A549 (cell line): Measurements from ENCODE around the gene ARHGAP19. TPM values are rescaled to one million over a fixed set of nuclear protein-coding genes. Genes with fewer than 3 reads are reported as not detected.

Source experiments
- ATAC-seq, 2 experiments: fragments of 200-7000 bp in 1 of 2; fragments of >200 bp in 1 of 2; cut with Nextera tagmentation in 1 of 2; cut with Tn5 transposase in 1 of 2; 3 replicates each; pipeline versions ENCODE4 v1.8.0 to v1.9.1; 2018 to 2020; ENCODE audit warnings: mild to moderate bottlenecking in 1 of 2, moderate library complexity in 1 of 2
- CTCF ChIA-PET: fragments of 300-600 bp; sonication (Branson Sonifier 250); formaldehyde crosslinking; extraction: SDS; loops from one replicate; lab custom pipeline; 2021; ENCODE audit warnings: antibody characterized with exemption, inconsistent platforms; lab: Yijun Ruan, JAX
- POLR2A ChIA-PET: fragments of 350-600 bp; formaldehyde crosslinking; extraction: SDS; loops from one replicate; lab custom pipeline; 2021; ENCODE audit warnings: antibody characterized with exemption, inconsistent platforms; lab: Yijun Ruan, JAX
- DNase-seq, 2 experiments: peaks; one replicate each; pipeline versions ENCODE4 v3.0.0 to v3.0.0-alpha.2; 2011 to 2016; ENCODE audit warnings: low read depth in 1 of 2, low spot score in 1 of 2
- FAIRE-seq: peaks from 2 replicates; lab custom pipeline; 2011; peaks lifted over from hg19 to GRCh38; lab: Jason Lieb, UNC
- H3K27ac ChIP-seq, 2 experiments: fragments of >200 bp; sonication (Bioruptor Twin); formaldehyde crosslinking; 3 replicates each; pipeline ENCODE4 v1.5.1; 2016 to 2017
- H3K4me1 ChIP-seq: fragments of >200 bp; sonication (Bioruptor Twin); formaldehyde crosslinking; 3 replicates; pipeline ENCODE4 v1.6.1; 2016
- H3K4me2 ChIP-seq: fragments of >200 bp; sonication (Bioruptor Twin); formaldehyde crosslinking; 3 replicates; pipeline ENCODE4 v1.6.1; 2016
- H3K4me3 ChIP-seq: fragments of >200 bp; sonication (Bioruptor Twin); formaldehyde crosslinking; 3 replicates; pipeline ENCODE4 v1.5.1; 2016
- H3K9me3 ChIP-seq: fragments of >200 bp; sonication (Bioruptor Twin); formaldehyde crosslinking; 3 replicates; pipeline ENCODE4 v1.6.1; 2016
- BCL3 ChIP-seq: fragments of >200 bp; sonication (Bioruptor Twin); formaldehyde crosslinking; IDR thresholded peaks from 3 replicates; pipeline ENCODE4 v1.6.1; 2016
- CHD2 ChIP-seq: fragments of 150-350 bp; IDR thresholded peaks from 2 replicates; pipeline ENCODE4 v1.6.1; 2014; ENCODE audit warnings: low read length; ENCODE audit not compliant: partially characterized antibody
- EHMT2 ChIP-seq: fragments of 200-600 bp; sonication (generic); IDR thresholded peaks from 2 replicates; pipeline ENCODE4 v1.6.1; 2016; ENCODE audit warnings: antibody characterized with exemption, low read depth, mild to moderate bottlenecking, moderate library complexity
- FOXS1 ChIP-seq: fragments of 250-450 bp; sonication (Bioruptor Pico); IDR thresholded peaks from 2 replicates; pipeline ENCODE4 v1.5.0; 2020; ENCODE audit warnings: mild to moderate bottlenecking, moderate library complexity
- HDAC2 ChIP-seq: fragments of 200-600 bp; sonication (generic); IDR thresholded peaks from 2 replicates; pipeline ENCODE4 v1.6.1; 2016
- HMGXB4 ChIP-seq: fragments of 250-450 bp; sonication (Bioruptor Pico); IDR thresholded peaks from 2 replicates; pipeline ENCODE4 v1.5.0; 2021; ENCODE audit warnings: mild to moderate bottlenecking, moderate library complexity, borderline replicate concordance
- JUN ChIP-seq, 2 experiments: fragments of >200 bp; sonication (Bioruptor Twin); formaldehyde crosslinking; IDR thresholded peaks; 2 replicates in 1 of 2; 3 replicates in 1 of 2; pipeline ENCODE4 v1.6.1; 2016 to 2017
- MAFK ChIP-seq: fragments of 450-650 bp; IDR thresholded peaks from 2 replicates; pipeline ENCODE4 v1.6.1; 2014; ENCODE audit not compliant: partially characterized antibody
- MAZ ChIP-seq: fragments of 150-350 bp; IDR thresholded peaks from 2 replicates; pipeline ENCODE4 v1.6.1; 2014; ENCODE audit warnings: antibody characterized with exemption, low read depth, low read length, borderline replicate concordance
- PHF8 ChIP-seq: fragments of 200-600 bp; sonication (generic); IDR thresholded peaks from 2 replicates; pipeline ENCODE4 v1.6.1; 2016; ENCODE audit warnings: low read depth, mild to moderate bottlenecking, antibody characterized with exemption, moderate library complexity, borderline replicate concordance
- REST ChIP-seq: fragments of 200-600 bp; sonication (generic); IDR thresholded peaks from 2 replicates; pipeline ENCODE4 v1.6.1; 2016; ENCODE audit warnings: antibody characterized with exemption, mild to moderate bottlenecking, moderate library complexity
- RNF2 ChIP-seq: fragments of 200-600 bp; sonication (generic); IDR thresholded peaks from 2 replicates; pipeline ENCODE4 v1.6.1; 2016; ENCODE audit warnings: low read depth, mild to moderate bottlenecking, antibody characterized with exemption, moderate library complexity, borderline replicate concordance
- TFCP2L1 ChIP-seq: fragments of 250-450 bp; sonication (Bioruptor Pico); IDR thresholded peaks from 2 replicates; pipeline ENCODE4 v1.5.0; 2021; ENCODE audit warnings: mild to moderate bottlenecking
- USF2 ChIP-seq: fragments of 450-650 bp; IDR thresholded peaks from 2 replicates; pipeline ENCODE4 v1.6.1; 2014; ENCODE audit warnings: antibody characterized with exemption
- ZNF302 ChIP-seq: fragments of 250-450 bp; sonication (Bioruptor Pico); IDR thresholded peaks from 2 replicates; pipeline ENCODE4 v1.9.0; 2021; ENCODE audit warnings: inconsistent platforms, mild to moderate bottlenecking, moderate library complexity
- WGBS: methylation state at CpG from one replicate; pipeline ENCODE4 v1.1.6; 2017; ENCODE audit errors: missing lambda C conversion rate; 5-methylcytosine and 5-hydroxymethylcytosine counted together
- polyA plus RNA-seq, 4 experiments: library from polyadenylated mRNA; depleted of rRNA in 3 of 4; stranded (reverse); fragments of >200 nt; fragmentation: RNase III in 1 of 4; extraction: RNeasy Plus Mini Kit Qiagen cat#74134 plus additional on column Dnase treatment in 1 of 4; gene quantifications; 2 replicates in 3 of 4; 3 replicates in 1 of 4; pipeline ENCODE4 v1.2.3, GENCODE V29; 2011 to 2017
- TF ChIP-seq, protein P1 (sequence below): fragments of 150-350 bp; IDR thresholded peaks from 2 replicates; pipeline ENCODE4 v1.6.1; 2014; ENCODE audit warnings: low read depth, mild to moderate bottlenecking, low read length
- TF ChIP-seq, protein P2 (sequence below): IDR thresholded peaks from 2 replicates; pipeline ENCODE4 v1.6.1; 2012
- TF ChIP-seq, protein P3 (sequence below): fragments of >200 bp; sonication (Bioruptor Twin); formaldehyde crosslinking; IDR thresholded peaks from 2 replicates; pipeline ENCODE4 v1.6.1; 2016

Gene ARHGAP19
- polyA plus RNA-seq, 2 of the 4 experiments (the other 2 are of a cell fraction), result 6.0 to 11.9 TPM

- TF ChIP-seq REST, result peak; percentile 57; the same call in 1 of the 2 replicates
- TF ChIP-seq HDAC2, result no peak
These were observed at the start of gene ARHGAP19 (continued) for GRCh38 chr10:97292097-97292861.

DNA sequence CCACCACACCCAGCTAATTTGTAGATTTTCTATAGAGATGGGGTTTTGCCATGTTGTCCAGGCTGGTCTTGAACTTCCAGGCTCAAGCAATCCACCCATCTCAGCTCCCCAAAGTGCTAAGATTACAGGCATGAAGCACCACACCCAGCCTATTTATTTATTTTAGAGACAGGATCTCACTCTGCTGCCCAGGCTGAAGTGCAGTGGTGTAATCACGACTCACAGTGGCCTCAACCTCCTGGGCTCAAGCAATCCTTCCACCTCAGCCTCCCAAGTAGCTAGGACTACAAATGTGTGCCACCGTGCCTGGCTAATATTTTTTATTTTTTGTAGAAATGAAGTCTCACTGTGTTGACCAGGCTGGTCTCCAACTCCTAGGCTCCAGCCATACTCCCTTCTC lies 49.0 kb upstream of the ARHGAP19 start:
- TF ChIP-seq, protein P1, sequence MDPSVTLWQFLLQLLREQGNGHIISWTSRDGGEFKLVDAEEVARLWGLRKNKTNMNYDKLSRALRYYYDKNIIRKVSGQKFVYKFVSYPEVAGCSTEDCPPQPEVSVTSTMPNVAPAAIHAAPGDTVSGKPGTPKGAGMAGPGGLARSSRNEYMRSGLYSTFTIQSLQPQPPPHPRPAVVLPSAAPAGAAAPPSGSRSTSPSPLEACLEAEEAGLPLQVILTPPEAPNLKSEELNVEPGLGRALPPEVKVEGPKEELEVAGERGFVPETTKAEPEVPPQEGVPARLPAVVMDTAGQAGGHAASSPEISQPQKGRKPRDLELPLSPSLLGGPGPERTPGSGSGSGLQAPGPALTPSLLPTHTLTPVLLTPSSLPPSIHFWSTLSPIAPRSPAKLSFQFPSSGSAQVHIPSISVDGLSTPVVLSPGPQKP, result no peak
- no peak for TF ChIP-seq JUN (IDR thresholded peaks at IDR 0.05)
- TF ChIP-seq, protein P2, sequence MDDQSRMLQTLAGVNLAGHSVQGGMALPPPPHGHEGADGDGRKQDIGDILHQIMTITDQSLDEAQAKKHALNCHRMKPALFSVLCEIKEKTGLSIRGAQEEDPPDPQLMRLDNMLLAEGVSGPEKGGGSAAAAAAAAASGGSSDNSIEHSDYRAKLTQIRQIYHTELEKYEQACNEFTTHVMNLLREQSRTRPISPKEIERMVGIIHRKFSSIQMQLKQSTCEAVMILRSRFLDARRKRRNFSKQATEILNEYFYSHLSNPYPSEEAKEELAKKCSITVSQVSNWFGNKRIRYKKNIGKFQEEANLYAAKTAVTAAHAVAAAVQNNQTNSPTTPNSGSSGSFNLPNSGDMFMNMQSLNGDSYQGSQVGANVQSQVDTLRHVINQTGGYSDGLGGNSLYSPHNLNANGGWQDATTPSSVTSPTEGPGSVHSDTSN, result no peak
- TF ChIP-seq TFCP2L1, result no peak
- no peak for TF ChIP-seq MAFK
- TF ChIP-seq FOXS1 (CRISPR knock-in tag), result no peak
- TF ChIP-seq ZNF302 (CRISPR knock-in tag), result no peak
- TF ChIP-seq MAZ, result no peak
- ATAC-seq (no peak), FAIRE-seq (no peak), DNase-seq (no peak)
- WGBS, result 17% methylated on average over 2 of the region's 2 CpGs
- ChIA-PET POLR2A (no interaction called here), CTCF (interaction anchor here (1.6 to 2.9 kb wide), 3 partner anchors 15 to 63 kb away, joined by 5 to 10 read pairs (median 9); no protein-coding TSS in a partner anchor)
- Histone ChIP-seq H3K4me3 (no peak overlapping the region), H3K4me2 (no peak overlapping the region), H3K4me1 (peaks cover 11% of the 10 kb centered on the region; the same call in 2 of the 3 replicates), H3K9me3 (no peaks in the 10 kb centered on the region), H3K27ac (no peak overlapping the region)

DNA sequence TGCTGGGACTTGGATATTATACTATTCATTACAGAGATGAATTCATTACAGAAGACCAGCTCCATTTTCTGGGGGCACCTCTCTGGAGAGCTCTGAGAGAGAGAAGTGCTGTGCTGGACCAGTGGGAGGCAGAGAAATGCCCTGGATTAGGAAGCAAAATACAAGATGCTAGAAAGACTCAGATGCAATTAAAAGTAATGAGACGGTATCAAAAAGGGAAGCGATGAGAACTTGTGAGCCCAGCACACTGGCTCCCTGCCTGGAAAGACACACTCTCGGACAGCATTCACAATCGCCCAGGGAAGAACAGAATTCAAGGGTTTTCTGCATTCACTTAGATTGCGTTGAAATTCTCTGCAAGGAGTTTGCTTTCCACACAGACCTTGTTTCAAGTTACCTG lies 45.6 kb upstream of the ARHGAP19 start:
- WGBS, result 71% methylated on average over 5 of the region's 5 CpGs

More for the DNA sequence above, 45.6 kb upstream of the ARHGAP19 start:
- ChIA-PET POLR2A (no interaction called here), CTCF (interaction anchor here (1.1 kb wide), 1 partner anchor 9 kb away, joined by 4 read pairs; no protein-coding TSS in a partner anchor)
- Histone ChIP-seq H3K9me3 (no peaks in the 10 kb centered on the region), H3K4me3 (no peak overlapping the region), H3K4me2 (no peak overlapping the region), H3K27ac (no peak overlapping the region; a peak in 1 of 6 replicates), H3K4me1 (peaks cover 23% of the 10 kb centered on the region)
- DNase-seq, result no peak
- ATAC-seq, result no peak
- TF ChIP-seq, protein P3, sequence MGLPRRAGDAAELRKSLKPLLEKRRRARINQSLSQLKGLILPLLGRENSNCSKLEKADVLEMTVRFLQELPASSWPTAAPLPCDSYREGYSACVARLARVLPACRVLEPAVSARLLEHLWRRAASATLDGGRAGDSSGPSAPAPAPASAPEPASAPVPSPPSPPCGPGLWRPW, result no peak
- TF ChIP-seq CHD2 (no peak), BCL3 (no peak), HDAC2 (no peak), REST (no peak), USF2 (no peak), RNF2 (no peak), EHMT2 (no peak), HMGXB4 (CRISPR knock-in tag) (no peak), PHF8 (no peak)
- FAIRE-seq, result no peak
